Keratinocyte (primary cell): Measurements from ENCODE around the gene TBC1D14. TPM values are rescaled to one million over a fixed set of nuclear protein-coding genes. Genes with fewer than 3 reads are reported as not detected.

Source experiments
- DNase-seq: peaks from one replicate; pipeline ENCODE4 v3.0.0-alpha.2; 2011; ENCODE audit warnings: low read depth, missing footprints, low spot score
- FAIRE-seq: peaks from 2 replicates; lab custom pipeline; 2011; peaks lifted over from hg19 to GRCh38; lab: Jason Lieb, UNC
- H2AFZ ChIP-seq: 2 replicates; pipeline ENCODE4 v1.6.0; 2012; ENCODE audit warnings: low read length, control low read depth, inconsistent platforms; ENCODE audit not compliant: control insufficient read depth
- H3K27ac ChIP-seq: 2 replicates; pipeline ENCODE4 v1.5.1; 2011; ENCODE audit warnings: low read length; ENCODE audit not compliant: control insufficient read depth, insufficient read depth
- H3K27me3 ChIP-seq: 3 replicates; pipeline ENCODE4 v1.6.0; 2011; ENCODE audit warnings: low read length; ENCODE audit not compliant: control insufficient read depth, insufficient read depth; ENCODE audit errors: extremely low read depth
- H3K36me3 ChIP-seq, 2 experiments: 2 replicates in 1 of 2; 3 replicates in 1 of 2; pipeline ENCODE4 v1.5.1; 2011; ENCODE audit warnings: low read length in 2 of 2, mild to moderate bottlenecking in 1 of 2; ENCODE audit not compliant: control insufficient read depth in 2 of 2, insufficient read depth in 2 of 2; ENCODE audit errors: extremely low read depth in 1 of 2
- H3K4me1 ChIP-seq: 3 replicates; pipeline ENCODE4 v1.5.1; 2011; ENCODE audit warnings: low read length; ENCODE audit not compliant: control insufficient read depth, insufficient read depth; ENCODE audit errors: extremely low read depth
- H3K4me2 ChIP-seq: 3 replicates; pipeline ENCODE4 v1.6.0; 2011; ENCODE audit warnings: low read depth, low read length; ENCODE audit not compliant: control insufficient read depth, insufficient read depth; ENCODE audit errors: extremely low read depth
- H3K4me3 ChIP-seq, 3 experiments: fragments of 200-600 bp in 1 of 3; sonication (generic) in 1 of 3; 2 replicates in 2 of 3; 3 replicates in 1 of 3; pipeline ENCODE4 v1.5.1; 2011 to 2016; ENCODE audit warnings: low read length in 3 of 3, mild to moderate bottlenecking in 3 of 3, control low read depth in 2 of 3, inconsistent platforms in 1 of 3, low read depth in 1 of 3, mixed read lengths in 1 of 3, mixed run types in 1 of 3, moderate library complexity in 1 of 3; ENCODE audit not compliant: control insufficient read depth in 2 of 3, insufficient read depth in 2 of 3; ENCODE audit errors: extremely low read depth in 1 of 3
- H3K79me2 ChIP-seq: 2 replicates; pipeline ENCODE4 v1.6.0; 2012; ENCODE audit warnings: low read length; ENCODE audit not compliant: control insufficient read depth, insufficient read depth
- H3K9ac ChIP-seq: 3 replicates; pipeline ENCODE4 v1.6.0; 2011; ENCODE audit warnings: low read length; ENCODE audit not compliant: control insufficient read depth, insufficient read depth; ENCODE audit errors: extremely low read depth
- H3K9me1 ChIP-seq: 3 replicates; pipeline ENCODE4 v1.6.0; 2011; ENCODE audit warnings: low read length; ENCODE audit not compliant: control insufficient read depth, insufficient read depth; ENCODE audit errors: extremely low read depth
- H3K9me3 ChIP-seq: 2 replicates; pipeline ENCODE4 v1.5.1; 2012; ENCODE audit warnings: low read depth, low read length; ENCODE audit not compliant: control insufficient read depth
- H4K20me1 ChIP-seq: 3 replicates; pipeline ENCODE4 v1.6.0; 2011; ENCODE audit warnings: low read length; ENCODE audit not compliant: control insufficient read depth, insufficient read depth; ENCODE audit errors: extremely low read depth
- CTCF ChIP-seq, 3 experiments: IDR thresholded peaks in 1 of 3; conservative IDR thresholded peaks in 1 of 3; optimal IDR thresholded peaks in 1 of 3; 2 replicates in 2 of 3; 3 replicates in 1 of 3; pipeline versions ENCODE3 to v1.5.1; 2011; ENCODE audit warnings: low read length in 3 of 3, mild to moderate bottlenecking in 3 of 3, moderate library complexity in 2 of 3, control low read depth in 1 of 3, inconsistent platforms in 1 of 3; ENCODE audit not compliant: insufficient read depth in 2 of 3; ENCODE audit errors: extremely low read depth in 1 of 3
- EZH2 ChIP-seq: IDR thresholded peaks from one replicate; pipeline ENCODE4 v1.6.1; 2012; ENCODE audit warnings: inconsistent platforms, mild to moderate bottlenecking, low read length, moderate library complexity
- dilution Hi-C: fragments of 300-500 bp; cut with MboI; formaldehyde crosslinking; loops from one replicate; pipeline ENCODE4 v1.7.0; 2020; ENCODE audit warnings: low sequenced_read_pairs; ENCODE audit not compliant: extremely low pct_ligation_motif_present
- polyA plus RNA-seq, 5 experiments: library from polyadenylated mRNA; depleted of rRNA in 3 of 5; stranded (reverse) in 3 of 5; stranded (forward) in 1 of 5; unstranded in 1 of 5; fragments of >200 nt; gene quantifications; 1 replicate in 1 of 5; 2 replicates in 3 of 5; 3 replicates in 1 of 5; pipeline versions ENCODE4 v1.2.1 to v1.2.3, GENCODE V29; 2011 to 2012; ENCODE audit warnings: missing spikeins in 2 of 5, low read depth in 1 of 5, low replicate concordance in 1 of 5

The TBC1D14 gene
- polyA plus RNA-seq, 1 donor (not counting 4 experiments of a cell fraction or from before 2014, with no cell fraction given), result 55.1 TPM

- dilution Hi-C loops, result no loop called here
- H4K20me1 ChIP-seq, result no peaks in the 10 kb centered on the region
These were observed 55.2 kb downstream of the TBC1D14 start for GRCh38 chr4:6964858-6965257.

GRCh38 chr4:6965329-6965728 lies 55.7 kb downstream of the TBC1D14 start:
- no peaks in the 10 kb centered on the region for H3K27me3 ChIP-seq
- DNase-seq (no peak), FAIRE-seq (no peak)
- H3K4me2 ChIP-seq, result no peak overlapping the region
- H2AFZ ChIP-seq, result no peak overlapping the region
- TF ChIP-seq CTCF (optimal IDR thresholded peaks at IDR 0.05 in 1 of 3, IDR thresholded peaks at IDR 0.05 in 1 of 3, conservative IDR thresholded peaks at IDR 0.05 in 1 of 3; ENCODE audit: extremely low read depth in 1 of 3, insufficient read depth in 2 of 3, low read length in 3 of 3), result no peak
- no peak for TF ChIP-seq EZH2
- no peaks in the 10 kb centered on the region for H3K79me2 ChIP-seq
- dilution Hi-C loops, result no loop called here
- H4K20me1 ChIP-seq, result no peaks in the 10 kb centered on the region
- no peaks in the 10 kb centered on the region for H3K9me1 ChIP-seq
- H3K36me3 ChIP-seq, result peaks cover 0 to 1% of the 10 kb centered on the region in 2 experiments
- no peak overlapping the region for H3K9ac ChIP-seq
- no peak overlapping the region for H3K27ac ChIP-seq
- H3K4me1 ChIP-seq, result no peaks in the 10 kb centered on the region
- H3K4me3 ChIP-seq, result no peak overlapping the region
- no peaks in the 10 kb centered on the region for H3K9me3 ChIP-seq

More at GRCh38 chr4:6964858-6965257, 55.2 kb downstream of the TBC1D14 start:
- H3K36me3 ChIP-seq, result peaks cover 0 to 1% of the 10 kb centered on the region in 2 experiments
- no peak for DNase-seq
- H3K9ac ChIP-seq, result no peak overlapping the region
- no peaks in the 10 kb centered on the region for H3K79me2 ChIP-seq
- no peak overlapping the region for H2AFZ ChIP-seq
- no peaks in the 10 kb centered on the region for H3K9me1 ChIP-seq
- TF ChIP-seq EZH2 (no peak), CTCF (optimal IDR thresholded peaks at IDR 0.05 in 1 of 3, IDR thresholded peaks at IDR 0.05 in 1 of 3, conservative IDR thresholded peaks at IDR 0.05 in 1 of 3; ENCODE audit: extremely low read depth in 1 of 3, insufficient read depth in 2 of 3, low read length in 3 of 3) (no peak)
- H3K4me1 ChIP-seq, result no peaks in the 10 kb centered on the region
- H3K27ac ChIP-seq, result no peak overlapping the region
- no peaks in the 10 kb centered on the region for H3K27me3 ChIP-seq
- H3K4me2 ChIP-seq, result no peak overlapping the region
- FAIRE-seq, result no peak
- no peaks in the 10 kb centered on the region for H3K9me3 ChIP-seq
- H3K4me3 ChIP-seq, result no peak overlapping the region
